Astrocyte of the cerebellum (primary cell): ENCODE data around the gene MYLK.

Experiments used
- DNase-seq: peaks from one replicate; pipeline ENCODE4 v3.0.0-alpha.2; 2011; ENCODE audit warnings: low read depth
- H3K4me3 ChIP-seq: 2 replicates; pipeline ENCODE4 v1.5.1; 2011; ENCODE audit warnings: mild to moderate bottlenecking, low read depth, low read length, moderate library complexity
- CTCF ChIP-seq: IDR thresholded peaks from 2 replicates; pipeline ENCODE4 v1.5.1; 2012; ENCODE audit warnings: low read length, low read depth, moderate library complexity, mild to moderate bottlenecking; ENCODE audit errors: missing control alignments
- in situ Hi-C: cut with HindIII; loops from 2 replicates; pipeline ENCODE4 v1.10.0; 2017; ENCODE audit warnings: low sequenced_read_pairs

MYLK gene

GRCh38 chr3:123750209-123750608, 133.9 kb downstream of the MYLK start:
- DNase-seq: no peak
- no peak for TF ChIP-seq CTCF
- no peak overlapping the region for H3K4me3 ChIP-seq
- in situ Hi-C loops: no loop called here

GRCh38 chr3:123749711-123750110, 134.4 kb downstream of the MYLK start:
- no peak for TF ChIP-seq CTCF
- in situ Hi-C loops: no loop called here
- DNase-seq: peak; percentile 43
- no peak overlapping the region for H3K4me3 ChIP-seq

- H3K4me3 ChIP-seq: no peak overlapping the region
- peak; percentile 32 for TF ChIP-seq CTCF
- in situ Hi-C loops: no loop called here
- no peak for DNase-seq
Observed at GRCh38 chr3:123745184-123745855, 138.8 kb downstream of the MYLK start.

GRCh38 chr3:123744064-123744463, 140.1 kb downstream of the MYLK start:
- in situ Hi-C loops: no loop called here
- no peak for TF ChIP-seq CTCF
- DNase-seq: no peak
- H3K4me3 ChIP-seq: no peak overlapping the region

- in situ Hi-C loops: no loop called here
- DNase-seq: no peak
- no peak for TF ChIP-seq CTCF
- H3K4me3 ChIP-seq: no peak overlapping the region
Observed at GRCh38 chr3:123743121-123743520, 141.0 kb downstream of the MYLK start.

GRCh38 chr3:123741041-123741511, 143.1 kb downstream of the MYLK start:
- no peak overlapping the region for H3K4me3 ChIP-seq
- TF ChIP-seq CTCF: no peak
- no peak for DNase-seq
- in situ Hi-C loops: no loop called here

GRCh38 chr3:123740391-123740822, 143.7 kb downstream of the MYLK start:
- H3K4me3 ChIP-seq: no peak overlapping the region
- TF ChIP-seq CTCF: no peak
- in situ Hi-C loops: no loop called here
- DNase-seq: no peak
